IPS-20b (cell line): Measurements from ENCODE around the gene VSNL1.

Source experiments
- H3K27ac ChIP-seq: one replicate; pipeline ENCODE4 v1.5.1; 2013; ENCODE audit warnings: low read length
- H3K27me3 ChIP-seq: 2 replicates; pipeline ENCODE4 v1.6.1; 2013; ENCODE audit warnings: mild to moderate bottlenecking, low read length, inconsistent platforms; ENCODE audit not compliant: insufficient read depth
- H3K36me3 ChIP-seq: 2 replicates; pipeline ENCODE4 v1.6.1; 2013; ENCODE audit warnings: low read depth, mild to moderate bottlenecking, inconsistent platforms, low read length, moderate library complexity; ENCODE audit not compliant: insufficient read depth
- H3K4me1 ChIP-seq: 2 replicates; pipeline ENCODE4 v1.6.1; 2013; ENCODE audit warnings: mild to moderate bottlenecking, control low read depth, inconsistent platforms, low read length, moderate library complexity; ENCODE audit not compliant: insufficient read depth
- H3K4me3 ChIP-seq: 2 replicates; pipeline ENCODE4 v1.5.1; 2013; ENCODE audit warnings: mild to moderate bottlenecking, low read length, inconsistent platforms
- H3K9ac ChIP-seq: 2 replicates; pipeline ENCODE4 v1.6.1; 2013; ENCODE audit warnings: low read depth, mild to moderate bottlenecking, inconsistent platforms, low read length, moderate library complexity
- H3K9me3 ChIP-seq: 2 replicates; pipeline ENCODE4 v1.6.1; 2013; ENCODE audit warnings: mild to moderate bottlenecking, low read depth, low read length, inconsistent platforms; ENCODE audit not compliant: insufficient read depth

VSNL1 gene

GRCh38 chr2:17600556-17601204, 60.2 kb downstream of the VSNL1 start:
- Histone ChIP-seq H3K27ac (no peak overlapping the region), H3K4me3 (no peak overlapping the region), H3K36me3 (no peaks in the 10 kb centered on the region; the same call in 1 of the 2 replicates), H3K4me1 (peaks cover 20% of the 10 kb centered on the region; the same call in 1 of the 2 replicates), H3K9me3 (no peaks in the 10 kb centered on the region), H3K9ac (no peak overlapping the region), H3K27me3 (no peaks in the 10 kb centered on the region)

- Histone ChIP-seq H3K9me3 (no peaks in the 10 kb centered on the region), H3K4me1 (peaks cover 7% of the 10 kb centered on the region), H3K27me3 (no peaks in the 10 kb centered on the region), H3K4me3 (no peak overlapping the region), H3K9ac (no peak overlapping the region), H3K36me3 (no peaks in the 10 kb centered on the region), H3K27ac (no peak overlapping the region)
Observed at GRCh38 chr2:17604050-17604449, 63.6 kb downstream of the VSNL1 start.

- Histone ChIP-seq H3K27ac (no peak overlapping the region), H3K4me3 (no peak overlapping the region), H3K9ac (no peak overlapping the region), H3K36me3 (no peaks in the 10 kb centered on the region), H3K27me3 (no peaks in the 10 kb centered on the region), H3K4me1 (peaks cover 7% of the 10 kb centered on the region), H3K9me3 (no peaks in the 10 kb centered on the region)
Observed at GRCh38 chr2:17605696-17606095, 65.2 kb downstream of the VSNL1 start.

DNA sequence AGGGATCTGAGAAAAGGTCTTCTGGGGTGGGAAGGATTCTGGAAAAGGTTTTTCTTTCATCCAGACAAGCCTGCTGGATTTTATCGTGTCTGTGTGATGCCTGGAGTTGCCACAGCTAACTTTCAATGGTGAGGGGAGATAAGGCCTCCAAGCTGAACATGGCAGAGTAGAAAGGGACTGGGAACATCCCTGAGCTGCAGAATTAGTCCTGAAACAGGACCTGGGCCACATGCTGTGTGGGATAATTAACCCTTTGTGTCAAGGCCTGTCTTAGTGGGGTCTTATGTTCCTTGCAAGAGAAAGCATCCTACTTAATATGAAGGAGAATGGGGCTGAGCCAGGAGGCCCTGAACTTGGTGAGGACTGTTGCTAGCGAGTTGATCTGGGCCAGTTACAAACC, 66.4 kb downstream of the VSNL1 start:
- Histone ChIP-seq H3K4me3 (no peak overlapping the region), H3K9me3 (no peaks in the 10 kb centered on the region), H3K27ac (no peak overlapping the region), H3K4me1 (peaks cover 7% of the 10 kb centered on the region), H3K9ac (no peak overlapping the region), H3K36me3 (no peaks in the 10 kb centered on the region; the same call in 1 of the 2 replicates), H3K27me3 (no peaks in the 10 kb centered on the region)

DNA sequence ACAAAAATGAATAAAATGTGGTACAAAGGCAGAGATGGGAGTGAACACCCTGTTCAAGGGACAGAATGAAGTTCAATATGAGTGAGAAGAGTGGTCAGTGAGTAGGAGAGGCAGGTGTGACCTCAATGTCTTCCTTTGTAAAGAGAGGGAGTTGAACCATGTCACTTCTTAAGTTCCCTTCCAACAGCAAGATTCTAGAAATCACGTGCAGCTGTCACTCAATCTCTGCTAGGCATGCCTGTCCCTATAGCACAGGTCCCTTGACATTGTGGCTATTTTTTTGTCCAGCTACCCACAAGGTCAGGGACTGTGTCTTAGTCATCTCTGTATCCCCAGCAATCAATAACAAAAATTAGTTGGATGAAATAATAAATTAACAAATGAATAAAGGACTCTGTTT, 66.9 kb downstream of the VSNL1 start:
- no peaks in the 10 kb centered on the region for H3K9me3 ChIP-seq
- no peak overlapping the region for H3K27ac ChIP-seq
- no peaks in the 10 kb centered on the region for H3K27me3 ChIP-seq
- peaks cover 7% of the 10 kb centered on the region for H3K4me1 ChIP-seq
- H3K9ac ChIP-seq: no peak overlapping the region
- no peaks in the 10 kb centered on the region; the same call in 1 of the 2 replicates for H3K36me3 ChIP-seq
- no peak overlapping the region for H3K4me3 ChIP-seq

DNA sequence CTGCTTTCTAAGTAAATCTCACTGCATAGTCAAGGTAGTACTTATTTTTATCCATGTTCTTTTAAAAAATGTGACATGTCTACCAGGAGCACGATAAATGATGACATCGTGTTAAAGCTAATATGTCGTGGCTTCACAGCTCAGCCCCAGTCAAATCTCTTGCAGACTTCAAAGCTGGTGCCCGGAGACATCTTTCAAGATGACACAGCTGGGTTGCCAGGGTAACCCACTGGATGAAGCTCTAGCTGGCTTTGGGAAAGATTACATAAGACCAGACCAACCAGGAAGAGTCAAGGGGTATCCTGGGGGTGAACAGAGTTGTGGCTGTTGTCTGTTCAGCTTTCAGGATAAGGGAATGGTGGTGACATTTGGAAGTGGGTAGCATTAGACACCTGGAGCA, 67.8 kb downstream of the VSNL1 start:
- Histone ChIP-seq H3K36me3 (no peaks in the 10 kb centered on the region; the same call in 1 of the 2 replicates), H3K9me3 (no peaks in the 10 kb centered on the region), H3K27me3 (no peaks in the 10 kb centered on the region), H3K4me1 (peaks cover 7% of the 10 kb centered on the region), H3K27ac (no peak overlapping the region), H3K9ac (no peak overlapping the region), H3K4me3 (no peak overlapping the region)

- no peak overlapping the region for H3K4me3 ChIP-seq
- peaks cover 7% of the 10 kb centered on the region for H3K4me1 ChIP-seq
- H3K36me3 ChIP-seq: no peaks in the 10 kb centered on the region; the same call in 1 of the 2 replicates
- no peak overlapping the region for H3K27ac ChIP-seq
- no peak overlapping the region for H3K9ac ChIP-seq
- H3K9me3 ChIP-seq: no peaks in the 10 kb centered on the region
- H3K27me3 ChIP-seq: no peaks in the 10 kb centered on the region
Observed at GRCh38 chr2:17610521-17610920, 70.0 kb downstream of the VSNL1 start.

DNA sequence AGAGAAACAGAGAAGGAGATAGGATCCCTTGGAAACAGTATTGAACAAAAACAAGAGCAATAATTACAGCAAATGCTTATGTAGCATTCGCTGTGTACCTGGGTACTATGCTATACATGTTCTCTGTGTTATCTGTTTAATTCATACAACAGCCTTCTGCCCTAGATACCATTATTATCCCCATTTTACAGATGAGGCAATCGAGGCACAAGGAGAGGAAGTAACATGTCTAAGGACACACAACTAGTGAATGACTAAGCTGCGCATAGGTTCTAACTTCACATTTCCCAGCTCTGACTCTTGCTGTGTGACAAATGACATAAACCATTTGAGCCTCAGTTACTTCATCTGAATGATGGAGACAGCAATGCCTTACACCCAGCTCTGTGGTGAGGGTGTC, 70.5 kb downstream of the VSNL1 start:
- Histone ChIP-seq H3K9ac (no peak overlapping the region), H3K36me3 (no peaks in the 10 kb centered on the region; the same call in 1 of the 2 replicates), H3K27me3 (no peaks in the 10 kb centered on the region), H3K9me3 (no peaks in the 10 kb centered on the region), H3K4me1 (peaks cover 7% of the 10 kb centered on the region), H3K27ac (no peak overlapping the region), H3K4me3 (no peak overlapping the region)

GRCh38 chr2:17614174-17614930, 73.9 kb downstream of the VSNL1 start:
- Histone ChIP-seq H3K27ac (no peak overlapping the region), H3K27me3 (no peaks in the 10 kb centered on the region), H3K9ac (no peak overlapping the region), H3K4me1 (no peaks in the 10 kb centered on the region), H3K9me3 (no peaks in the 10 kb centered on the region), H3K36me3 (no peaks in the 10 kb centered on the region; the same call in 1 of the 2 replicates), H3K4me3 (no peak overlapping the region)

DNA sequence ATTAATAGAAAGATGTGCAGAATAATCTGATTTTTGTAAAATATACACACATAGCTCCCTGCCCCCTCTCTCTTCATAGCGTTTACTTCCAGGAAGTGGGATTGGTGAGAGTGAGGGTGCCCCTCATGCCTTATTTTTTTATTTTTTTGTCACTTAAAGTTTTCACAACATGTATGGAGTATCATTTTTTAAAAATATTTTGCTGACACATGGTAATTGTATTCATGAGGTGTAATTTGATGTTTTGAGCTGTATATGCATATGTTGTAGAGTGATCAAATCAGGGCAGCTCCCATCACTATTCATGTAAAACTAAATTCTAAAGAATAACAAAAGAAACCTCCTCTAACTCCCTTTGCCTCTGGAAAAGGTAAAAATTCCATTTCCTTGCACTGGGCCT, 74.7 kb downstream of the VSNL1 start:
- H3K4me1 ChIP-seq: 0 out of 2 replicates have a peak, but pooled peaks cover 2% of the 10 kb centered on the region
- H3K9ac ChIP-seq: no peak overlapping the region
- no peaks in the 10 kb centered on the region for H3K9me3 ChIP-seq
- no peaks in the 10 kb centered on the region for H3K27me3 ChIP-seq
- H3K4me3 ChIP-seq: no peak overlapping the region
- H3K36me3 ChIP-seq: no peaks in the 10 kb centered on the region; the same call in 1 of the 2 replicates
- no peak overlapping the region for H3K27ac ChIP-seq

DNA sequence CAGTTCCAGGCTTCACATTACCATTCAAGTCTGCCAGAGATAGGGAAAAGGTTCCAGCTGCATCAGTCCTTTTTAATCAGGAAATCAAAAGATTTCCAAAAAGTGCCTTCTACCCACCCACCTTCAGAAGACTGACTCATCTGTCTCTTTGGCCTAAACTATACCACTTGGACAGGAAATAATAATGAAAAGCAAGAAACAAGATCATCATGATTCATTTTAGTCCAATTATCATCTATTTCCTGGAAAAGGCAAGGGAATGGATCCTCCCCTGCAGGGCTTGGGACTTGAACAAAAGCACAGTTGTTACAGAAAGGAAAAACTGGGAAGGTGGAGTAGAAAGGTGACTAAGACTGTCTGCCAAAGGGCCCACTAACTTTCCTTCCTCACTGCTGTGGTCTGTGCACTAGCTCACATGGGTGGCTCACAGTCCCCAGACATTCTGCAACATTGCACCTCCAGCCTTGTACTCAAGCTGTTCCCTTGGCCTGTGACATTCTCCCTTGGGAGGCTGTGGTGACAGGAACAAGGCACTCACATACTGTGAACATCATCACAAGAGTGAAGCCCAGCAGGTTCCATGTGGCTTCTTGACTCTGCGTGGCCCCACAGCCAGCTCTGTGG, 75.3 kb downstream of the VSNL1 start:
- Histone ChIP-seq H3K36me3 (no peaks in the 10 kb centered on the region; the same call in 1 of the 2 replicates), H3K27ac (no peak overlapping the region)

More for the DNA sequence above, 75.3 kb downstream of the VSNL1 start:
- no peak overlapping the region for H3K4me3 ChIP-seq
- H3K9ac ChIP-seq: no peak overlapping the region
- no peaks in the 10 kb centered on the region for H3K9me3 ChIP-seq
- H3K27me3 ChIP-seq: no peaks in the 10 kb centered on the region
- peaks cover 6% of the 10 kb centered on the region; the same call in 1 of the 2 replicates for H3K4me1 ChIP-seq
